Stimulated activated CD8-positive, alpha-beta memory T cell treated with anti-CD3 and anti-CD28 coated beads, Interleukin-2, amount 100 ng/mL, for 48 hours (primary cell): ENCODE data around the gene ENAH.
"Not testable (repeated sequence)": the region's sequence is repeated elsewhere in the genome, so short reads cannot be mapped to it uniquely, and the experiment has no call there.

Experiments
- DNase-seq, 2 donors: peaks; one replicate each; pipeline ENCODE4 v3.0.0-alpha.2; 2020; ENCODE audit warnings: low read depth in 2 of 2

ENAH gene

DNA sequence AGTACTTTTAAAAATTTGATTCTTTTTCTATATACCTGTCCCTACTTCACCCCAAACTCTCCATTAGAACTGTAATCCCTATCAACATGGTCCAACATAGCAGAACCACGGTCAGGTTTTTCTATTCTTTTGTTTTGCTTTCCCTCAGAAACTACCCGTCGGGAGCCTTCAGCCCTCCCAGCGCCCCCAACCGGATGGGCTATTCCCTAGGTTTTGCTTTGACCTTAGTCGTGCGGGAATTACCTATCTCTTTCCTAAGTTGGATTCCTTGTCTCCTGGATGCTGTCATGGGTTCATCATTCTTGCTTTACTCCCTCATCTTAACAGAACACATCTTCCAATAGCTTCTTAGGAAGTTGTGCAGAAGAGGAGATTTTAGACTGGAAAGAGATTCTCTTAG, 127.5 kb downstream of the ENAH start:
- no peak for DNase-seq

- no peak for DNase-seq
These were observed 128.4 kb downstream of the ENAH start for GRCh38 chr1:225524570-225524969.

DNA sequence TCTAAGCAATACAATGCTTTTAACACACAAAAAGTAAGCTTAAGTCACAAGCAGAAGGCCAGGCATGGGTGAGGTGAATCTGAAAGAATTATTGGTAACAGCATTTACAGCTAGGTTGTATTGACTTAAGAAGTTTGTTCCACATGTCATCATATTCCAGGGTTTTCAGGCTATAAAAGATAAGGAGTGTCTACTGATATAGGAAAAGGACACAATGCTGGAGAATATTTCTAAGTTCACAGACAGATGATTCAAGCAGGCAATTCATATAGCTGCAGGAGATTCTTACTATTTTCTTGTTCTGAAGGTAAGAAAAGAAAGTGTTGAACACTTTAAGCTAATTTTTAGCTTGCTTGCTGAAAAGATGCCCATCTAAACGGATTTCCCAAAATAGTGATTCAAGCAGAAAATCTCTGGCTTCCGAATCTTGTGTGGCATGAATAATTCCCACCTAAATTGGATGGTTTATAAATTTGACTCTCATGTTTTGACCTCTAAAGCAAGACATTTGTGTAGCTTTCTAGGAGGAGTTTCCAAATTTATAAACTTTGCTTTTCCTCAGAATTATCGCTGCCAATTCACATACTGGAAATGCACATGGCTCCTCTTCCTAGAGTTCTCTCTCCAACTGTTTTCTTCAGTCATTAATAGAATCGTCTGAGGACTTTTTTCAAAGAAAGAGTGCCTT, 129.5 kb downstream of the ENAH start:
- no peak for DNase-seq

DNA sequence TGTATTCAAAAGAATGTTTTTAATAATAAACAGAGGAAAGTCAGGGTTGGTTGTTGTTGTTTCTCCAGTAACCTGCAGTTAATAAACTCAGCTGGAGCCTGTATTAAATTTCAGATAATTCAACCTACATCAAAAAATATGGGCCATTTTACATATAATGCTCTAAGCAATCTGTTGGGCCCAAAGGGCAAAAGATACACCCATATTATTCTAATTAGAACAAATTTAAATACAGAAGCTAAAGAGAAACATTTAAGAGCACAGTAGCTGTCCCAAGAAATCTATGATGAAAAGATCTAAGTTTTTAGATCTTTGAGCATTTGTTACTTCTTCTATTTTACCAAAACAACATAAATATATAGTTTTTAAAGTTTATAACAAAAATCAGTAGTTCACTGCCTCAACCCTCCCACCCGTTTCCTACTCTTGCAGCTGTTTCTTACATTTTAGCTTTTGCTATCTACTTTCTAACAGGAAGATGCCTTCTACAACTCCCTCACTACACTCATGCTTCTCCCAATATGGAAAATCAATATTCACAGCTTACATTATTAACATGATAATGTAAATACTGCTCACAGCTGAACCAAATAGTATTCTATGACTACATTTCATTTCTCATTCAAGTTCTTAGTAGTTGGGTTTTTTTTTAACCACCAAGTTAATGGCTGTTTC, 130.2 kb downstream of the ENAH start:
- no peak for DNase-seq

- DNase-seq: no peak
These were observed 132.2 kb downstream of the ENAH start for GRCh38 chr1:225520587-225521227.

DNA sequence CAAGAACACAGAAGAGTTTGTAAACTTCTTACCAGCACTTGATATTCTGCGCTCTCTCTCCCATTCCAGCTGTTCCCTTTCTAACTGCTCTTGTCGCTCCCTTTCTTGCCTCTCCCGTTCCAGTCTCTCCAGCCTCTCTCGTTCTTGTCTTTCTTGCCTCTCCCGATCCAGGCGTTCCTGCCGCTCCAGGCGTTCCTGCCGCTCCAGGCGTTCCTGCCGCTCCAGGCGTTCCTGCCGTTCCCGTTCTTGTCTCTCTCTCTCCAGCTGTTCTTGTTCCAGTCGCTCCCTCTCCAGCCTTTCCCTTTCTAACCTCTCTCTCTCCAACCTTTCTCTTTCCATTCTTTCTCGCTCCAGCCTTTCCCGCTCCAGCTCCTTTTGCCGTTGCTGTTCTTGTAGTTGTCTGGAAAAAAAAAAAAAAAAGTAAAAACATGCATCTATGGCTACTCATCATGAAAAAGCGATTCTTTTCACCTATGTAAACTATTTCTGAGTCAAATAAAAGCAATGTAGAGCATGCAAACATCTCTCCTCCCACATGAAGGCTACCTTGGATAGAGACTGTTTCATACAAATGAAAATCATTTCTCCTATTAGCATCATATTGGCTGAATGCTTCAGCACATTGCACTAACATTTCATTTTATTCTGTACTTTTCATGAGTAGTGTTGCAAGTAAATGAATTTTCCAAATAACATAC, 133.6 kb downstream of the ENAH start:
- no peak for DNase-seq

- DNase-seq: no peak
These were observed 135.2 kb downstream of the ENAH start for GRCh38 chr1:225517697-225518096.

DNA sequence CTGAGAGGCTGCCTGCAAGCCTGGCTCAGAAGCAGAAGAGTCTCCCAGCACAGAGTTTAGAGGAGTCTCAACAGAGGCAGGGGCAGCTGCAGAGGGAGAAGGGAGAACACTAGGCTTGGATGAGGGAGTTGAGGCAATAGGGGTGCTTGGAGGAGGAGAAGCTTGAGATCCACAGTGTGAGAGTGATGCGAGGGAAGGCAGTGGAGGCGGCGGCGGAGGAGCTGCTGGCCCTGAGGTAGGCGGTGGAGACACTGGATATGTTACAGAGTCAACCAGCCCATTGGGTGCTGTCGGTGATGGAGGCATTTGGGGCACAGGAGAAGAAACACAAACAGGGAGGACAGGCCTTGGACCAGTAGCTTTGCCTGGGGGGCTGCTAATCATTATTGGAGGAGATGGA, 135.7 kb downstream of the ENAH start:
- no peak for DNase-seq

DNA sequence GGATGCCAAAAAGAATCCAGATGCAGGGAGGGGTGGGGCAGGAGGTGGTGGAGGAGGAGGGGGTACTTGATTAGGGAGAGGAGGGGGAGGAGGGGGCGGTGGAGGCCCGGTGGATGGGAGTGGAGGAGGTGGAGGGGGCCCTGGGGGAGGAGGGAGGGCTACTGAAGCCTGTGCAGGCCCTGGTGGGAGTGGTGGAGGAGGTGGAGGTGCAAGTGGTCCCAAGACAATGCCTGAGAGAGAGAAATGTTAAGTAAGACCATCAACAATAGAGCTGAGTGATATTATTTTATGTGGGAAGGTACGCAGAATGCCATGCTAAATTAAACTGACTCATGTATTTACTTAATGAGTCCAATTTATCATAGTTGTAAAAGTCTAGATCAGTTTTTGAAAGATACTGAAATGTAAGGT, 138.2 kb downstream of the ENAH start:
- no peak for DNase-seq

DNA sequence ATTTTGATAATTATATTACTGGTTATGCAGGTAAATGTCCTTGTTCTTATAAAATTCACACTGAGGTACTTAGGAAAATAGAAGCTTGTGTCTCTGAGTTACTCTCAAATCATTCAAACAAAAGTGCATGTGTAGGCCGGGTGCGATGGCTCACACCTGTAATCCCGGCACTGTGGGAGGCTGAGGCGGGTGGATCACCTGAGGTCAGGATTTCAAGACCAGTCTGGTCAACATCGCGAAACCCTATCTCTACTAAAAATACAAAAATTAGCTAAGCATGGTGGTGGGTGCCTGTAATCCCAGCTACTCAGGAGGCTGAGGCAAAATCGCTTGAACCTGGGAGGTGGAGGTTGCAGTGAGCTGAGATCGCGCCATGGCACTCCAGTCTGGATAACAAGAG, 139.3 kb downstream of the ENAH start:
- not testable (repeated sequence) for DNase-seq

- DNase-seq: no peak
These were observed 141.0 kb downstream of the ENAH start for GRCh38 chr1:225511828-225512381.

DNA sequence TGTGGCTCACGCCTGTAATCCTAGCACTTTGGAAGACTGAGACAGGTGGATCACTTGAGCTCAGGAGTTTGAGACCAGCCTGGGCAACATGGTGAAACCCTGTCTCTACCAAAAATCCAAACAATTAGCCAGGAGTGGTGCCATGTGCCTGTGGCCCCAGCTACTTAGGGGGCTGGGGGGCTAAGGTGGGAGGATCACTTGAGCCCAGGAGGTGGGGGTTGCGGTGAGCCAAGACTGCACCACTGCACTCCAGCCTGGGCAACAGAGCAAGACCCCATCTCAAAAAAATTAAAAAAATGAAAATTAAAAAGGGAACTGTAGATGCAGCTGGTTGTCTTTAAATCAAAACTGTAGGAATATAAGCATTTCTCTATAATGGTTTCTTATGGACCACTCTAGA, 142.2 kb downstream of the ENAH start:
- DNase-seq: not testable (repeated sequence)

- DNase-seq: no peak
These were observed 143.2 kb downstream of the ENAH start for GRCh38 chr1:225509770-225510169.

GRCh38 chr1:225509376-225509707, 143.6 kb downstream of the ENAH start:
- no peak for DNase-seq

- no peak for DNase-seq
These were observed 144.2 kb downstream of the ENAH start for GRCh38 chr1:225508538-225509375.

- no peak for DNase-seq
These were observed 146.2 kb downstream of the ENAH start for GRCh38 chr1:225506727-225507126.

DNA sequence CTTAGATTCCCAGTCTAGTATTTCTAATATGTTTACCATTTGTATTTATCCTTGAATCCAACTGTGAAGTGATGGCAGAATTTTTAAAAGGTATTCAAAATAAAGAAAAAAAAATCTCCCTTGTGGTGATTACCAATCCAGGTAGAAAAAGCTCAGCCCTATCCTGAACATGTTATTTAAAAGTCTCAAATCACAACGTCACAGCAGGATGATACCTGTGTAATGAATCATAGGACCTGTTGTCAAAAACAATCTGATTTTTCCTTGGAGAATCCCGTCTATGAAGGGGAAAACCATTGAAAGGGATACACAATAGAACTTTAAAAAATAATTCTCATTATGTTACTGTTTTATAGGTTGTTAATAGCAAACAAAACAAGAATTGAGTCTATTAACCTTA, 148.1 kb downstream of the ENAH start:
- no peak for DNase-seq

DNA sequence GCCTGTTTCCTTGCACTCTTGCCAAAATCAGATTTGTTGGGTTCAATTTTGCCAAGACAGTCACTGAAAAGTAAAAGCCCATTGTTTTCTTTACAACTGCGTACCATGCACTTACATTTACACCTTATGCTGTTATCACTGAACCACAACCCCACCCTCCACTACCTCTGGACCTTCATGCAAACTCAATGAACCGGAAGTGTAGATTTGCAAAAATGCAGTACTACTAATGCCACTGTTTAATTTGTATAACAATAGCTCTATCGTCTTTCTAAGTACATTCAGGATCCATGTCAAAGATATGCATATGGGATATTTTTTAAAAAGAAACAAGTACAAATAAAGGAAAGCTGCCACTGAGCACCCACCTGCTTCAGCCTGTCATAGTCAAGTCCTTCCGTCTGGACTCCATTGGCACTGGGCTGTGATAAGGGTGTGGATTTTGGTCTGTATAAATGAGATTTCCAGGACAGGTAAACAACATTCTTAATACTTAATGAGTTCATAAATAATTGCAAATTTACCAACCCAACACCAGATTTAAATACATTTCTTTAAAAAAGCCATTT, 152.2 kb downstream of the ENAH start:
- DNase-seq: no peak

GRCh38 chr1:225498549-225499136, 154.3 kb downstream of the ENAH start:
- DNase-seq: no peak

DNA sequence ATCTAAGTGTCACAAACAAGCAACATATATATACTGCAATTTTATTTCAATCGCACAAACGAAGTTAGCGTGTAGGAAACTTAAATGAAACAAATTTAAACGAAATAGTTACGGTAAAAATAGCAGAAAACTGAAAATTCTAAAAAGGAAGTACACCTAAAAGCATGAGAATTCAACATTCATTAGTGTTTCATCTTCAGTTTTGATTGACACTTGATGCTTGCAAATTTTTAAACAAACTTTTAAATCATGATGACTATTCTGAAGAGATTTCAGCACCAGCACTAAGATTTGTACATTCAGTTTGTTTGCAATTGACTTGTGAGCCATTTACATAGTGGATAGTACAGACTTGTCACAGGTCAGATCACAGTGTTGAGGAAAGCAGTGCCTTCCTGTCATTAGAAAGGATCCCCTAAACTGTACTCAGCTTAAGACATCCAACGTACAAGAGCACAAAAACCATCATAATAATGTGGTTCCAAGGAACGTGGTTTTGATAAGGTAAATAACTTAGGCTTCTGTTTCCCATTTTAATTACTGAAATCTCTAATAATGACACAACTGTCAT, 158.0 kb downstream of the ENAH start:
- DNase-seq: no peak
